Pons (tissue), 1 donor: ENCODE measurements around the gene ANKZF1.

Experiments used
- DNase-seq: peaks from one replicate; pipeline ENCODE4 v3.0.0-alpha.2; 2016; ENCODE audit warnings: low spot score

Gene ANKZF1

GRCh38 chr2:219228041-219228910, 1.3 kb upstream of the ANKZF1 start:
- no peak for DNase-seq

- no peak for DNase-seq
These were observed 698 bp upstream of the ANKZF1 start for GRCh38 chr2:219228911-219229304.

- no peak for DNase-seq
These were observed 494 bp downstream of the ANKZF1 start for GRCh38 chr2:219230059-219230540.

DNA sequence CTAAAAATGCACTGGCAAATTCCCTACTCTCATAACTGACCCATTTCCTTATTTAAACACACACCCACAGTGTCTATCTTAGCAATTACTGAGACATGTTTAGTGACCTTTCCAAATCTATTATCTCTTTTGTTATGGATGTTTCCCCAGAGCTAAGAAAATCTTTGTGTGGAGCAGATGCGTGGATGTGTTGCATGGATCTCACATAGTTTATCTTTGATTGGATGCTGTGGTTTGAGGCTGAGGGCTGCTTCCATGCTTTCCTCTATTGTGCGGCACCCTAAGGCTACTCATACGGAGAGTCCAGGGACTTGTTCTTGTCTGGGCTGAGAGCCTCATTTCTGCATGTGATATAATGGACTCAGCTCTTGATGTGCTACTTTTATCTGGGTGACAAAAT, 4.7 kb downstream of the ANKZF1 start:
- DNase-seq, result no peak

DNA sequence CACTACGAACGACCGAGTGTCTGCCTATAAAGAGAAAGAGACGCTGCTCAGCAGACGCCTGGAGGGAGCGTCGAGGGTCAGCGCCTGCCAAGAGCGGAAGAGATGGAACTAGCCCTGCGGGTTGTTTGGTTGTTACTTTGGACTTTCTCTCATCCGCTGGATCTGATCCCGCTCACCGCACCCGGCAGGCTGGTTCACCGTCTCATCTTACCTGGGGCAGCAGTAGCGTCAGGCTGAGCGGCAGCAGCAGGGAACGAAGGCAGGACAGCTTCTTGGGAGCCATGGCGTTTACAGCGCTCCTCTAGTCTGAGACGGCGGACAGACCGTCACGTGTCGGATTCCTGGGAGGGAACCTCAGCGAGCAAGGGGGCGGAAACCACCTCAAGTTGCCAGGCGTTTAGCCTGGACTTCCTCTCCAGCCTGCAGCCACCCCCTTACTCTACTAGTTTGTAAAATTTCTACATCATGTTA, 13.7 kb downstream of the ANKZF1 start:
- DNase-seq, result no peak

GRCh38 chr2:219244789-219245147, 15.2 kb downstream of the ANKZF1 start:
- no peak for DNase-seq

GRCh38 chr2:219245148-219245898, 15.7 kb downstream of the ANKZF1 start, which contains the start of the genes GLB1L and STK16:
TSS of gene GLB1L (minus strand) at chr2:219245444. CDS start at chr2:219243573, 1,871 bp downstream.
TSS of gene STK16 (plus strand) at chr2:219245479. CDS start at chr2:219246000, 521 bp downstream.
- DNase-seq, result peak; percentile 86

DNA sequence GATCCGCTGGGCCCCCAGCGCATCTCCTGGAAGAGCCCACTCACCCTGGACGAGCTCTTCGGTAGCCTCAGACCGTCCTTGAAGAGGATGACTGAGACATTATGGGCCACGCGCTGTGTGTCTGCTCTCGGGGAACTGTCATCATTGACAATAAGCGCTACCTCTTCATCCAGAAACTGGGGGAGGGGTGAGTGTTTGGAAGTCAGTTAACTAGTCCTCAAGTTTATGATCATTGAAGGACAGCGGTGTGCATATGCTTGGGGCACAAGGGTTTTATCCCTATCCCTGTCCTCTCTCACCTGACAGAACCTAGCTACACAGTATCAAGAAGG, 16.3 kb downstream of the ANKZF1 start:
- no peak for DNase-seq

DNA sequence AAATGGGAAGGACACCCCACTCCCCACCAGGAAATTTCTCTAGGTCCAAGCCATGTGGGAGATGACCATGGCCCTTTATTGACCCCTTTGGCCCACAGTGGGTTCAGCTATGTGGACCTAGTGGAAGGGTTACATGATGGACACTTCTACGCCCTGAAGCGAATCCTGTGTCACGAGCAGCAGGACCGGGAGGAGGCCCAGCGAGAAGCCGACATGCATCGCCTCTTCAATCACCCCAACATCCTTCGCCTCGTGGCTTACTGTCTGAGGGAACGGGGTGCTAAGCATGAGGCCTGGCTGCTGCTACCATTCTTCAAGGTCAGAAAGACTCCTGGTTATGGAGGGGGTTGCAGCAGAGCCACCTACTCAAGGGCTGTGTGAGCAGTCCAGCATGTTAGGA, 17.0 kb downstream of the ANKZF1 start:
- no peak for DNase-seq

DNA sequence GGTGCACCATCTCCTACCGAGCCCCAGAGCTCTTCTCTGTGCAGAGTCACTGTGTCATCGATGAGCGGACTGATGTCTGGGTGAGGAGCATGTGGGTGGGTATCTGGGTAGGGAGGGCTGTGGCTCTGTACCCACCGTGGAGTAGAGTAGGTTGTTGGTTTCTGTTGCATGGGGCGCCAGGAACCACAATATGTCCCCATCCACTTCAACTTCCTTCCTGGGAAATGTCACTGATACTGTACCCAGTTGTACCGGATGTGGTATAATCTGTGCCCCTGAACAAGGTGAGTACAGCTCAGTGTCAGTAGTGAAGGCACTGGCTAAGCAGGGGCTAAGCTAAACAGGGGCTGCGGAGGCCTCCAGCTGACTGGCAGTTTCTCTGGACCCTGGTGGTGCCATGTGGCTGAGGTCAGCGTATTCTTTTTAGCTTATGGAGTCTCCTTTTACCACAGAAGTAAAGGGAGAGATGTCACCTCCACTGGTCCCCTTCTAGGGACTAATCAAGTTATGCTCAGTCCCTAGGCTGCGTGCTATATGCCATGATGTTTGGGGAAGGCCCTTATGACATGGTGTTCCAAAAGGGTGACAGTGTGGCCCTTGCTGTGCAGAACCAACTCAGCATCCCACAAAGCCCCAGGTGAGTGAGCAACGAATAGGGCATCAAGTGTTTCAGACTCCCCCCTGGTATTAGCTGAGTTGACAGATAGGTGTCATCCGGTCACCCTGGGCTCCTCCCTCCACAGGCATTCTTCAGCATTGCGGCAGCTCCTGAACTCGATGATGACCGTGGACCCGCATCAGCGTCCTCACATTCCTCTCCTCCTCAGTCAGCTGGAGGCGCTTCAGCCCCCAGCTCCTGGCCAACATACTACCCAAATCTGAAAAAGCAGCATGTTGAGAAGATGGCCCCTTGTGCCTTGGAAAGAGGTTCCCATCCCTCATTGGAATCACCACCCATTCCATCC, 18.4 kb downstream of the ANKZF1 start:
- DNase-seq, result no peak

DNA sequence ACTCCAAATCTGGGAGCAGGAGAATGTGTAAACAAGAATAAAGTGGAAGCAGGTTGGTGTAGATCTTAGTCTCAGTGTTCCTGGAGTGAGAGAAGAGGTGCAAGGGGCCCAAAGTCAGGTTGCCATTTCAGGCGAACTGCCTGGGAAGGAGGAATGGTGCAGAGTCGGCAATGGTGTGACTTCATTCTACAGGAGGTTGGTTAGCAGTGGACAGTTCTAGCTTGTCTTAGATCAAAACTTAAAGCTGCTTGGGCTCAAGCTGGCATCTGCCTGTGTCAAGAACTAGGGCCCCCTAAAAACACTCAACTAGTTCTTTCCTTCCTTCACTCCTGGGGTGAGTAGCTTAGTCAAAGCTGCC, 19.2 kb downstream of the ANKZF1 start:
- no peak for DNase-seq

DNA sequence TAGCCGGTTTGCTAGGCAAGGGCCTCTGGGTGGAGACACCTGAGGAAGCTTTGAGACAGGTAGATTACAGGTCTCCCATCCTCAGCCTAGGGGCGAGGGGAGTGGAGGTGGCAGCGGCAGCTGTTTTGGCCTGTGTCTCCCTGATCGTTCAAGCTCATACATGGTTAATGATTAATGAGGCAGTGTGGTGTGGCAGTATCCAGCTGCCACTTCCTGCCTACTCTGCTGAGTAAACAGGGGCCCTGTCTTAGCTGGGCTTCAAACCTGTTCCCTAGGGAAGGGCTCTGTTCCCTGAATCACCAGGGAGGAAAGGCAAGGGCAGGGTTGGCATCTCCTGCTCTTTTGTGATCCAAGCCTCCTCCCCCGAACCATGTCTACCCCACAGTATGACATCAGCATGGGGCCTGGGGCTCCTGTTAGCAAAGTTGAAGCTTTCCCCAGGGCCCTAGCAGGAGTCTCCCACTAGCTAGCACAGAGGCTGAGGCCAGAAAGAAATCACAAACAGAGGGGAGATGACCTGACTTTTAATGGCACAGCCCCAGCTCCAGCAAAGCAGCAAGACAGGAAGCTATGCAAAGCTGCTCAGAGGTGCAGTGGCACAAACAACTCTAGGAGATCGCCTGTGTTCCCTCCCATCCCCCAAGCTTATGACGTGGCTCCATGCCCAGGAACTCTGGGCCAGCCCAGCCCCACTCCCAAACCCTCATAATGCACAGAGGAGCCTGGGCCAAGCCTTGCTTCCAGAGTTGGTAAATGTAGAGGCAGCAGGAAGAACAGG, 19.8 kb downstream of the ANKZF1 start:
- DNase-seq, result peak; percentile 73

DNA sequence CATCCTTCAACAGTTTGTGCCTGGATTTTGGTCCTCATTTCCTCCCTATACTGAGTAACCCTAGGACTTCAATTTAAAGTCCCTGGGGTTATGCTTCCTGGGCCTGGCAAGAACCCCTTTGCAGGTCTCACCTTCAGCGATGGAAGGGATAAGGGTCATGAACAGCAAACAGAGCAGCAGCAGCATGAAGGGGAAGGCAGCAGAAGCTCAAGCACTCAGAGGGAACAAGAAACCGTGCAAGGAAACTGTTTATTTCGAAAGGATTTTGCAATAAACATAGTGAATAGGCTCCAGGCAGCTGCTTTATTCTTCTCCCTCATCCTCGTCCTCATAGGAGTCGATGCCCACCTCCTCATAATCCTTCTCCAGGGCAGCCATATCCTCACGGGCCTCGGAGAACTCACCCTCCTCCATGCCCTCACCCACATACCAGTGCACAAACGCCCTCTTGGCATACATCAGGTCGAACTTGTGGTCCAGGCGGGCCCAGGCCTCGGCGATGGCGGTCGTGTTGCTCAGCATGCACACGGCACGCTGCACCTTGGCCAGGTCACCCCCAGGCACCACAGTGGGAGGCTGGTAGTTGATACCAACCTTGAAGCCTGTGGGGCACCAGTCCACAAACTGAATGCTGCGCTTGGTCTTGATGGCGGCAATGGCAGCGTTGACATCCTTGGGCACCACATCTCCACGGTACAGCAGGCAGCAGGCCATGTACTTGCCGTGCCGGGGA, 20.6 kb downstream of the ANKZF1 start:
- no peak for DNase-seq

DNA sequence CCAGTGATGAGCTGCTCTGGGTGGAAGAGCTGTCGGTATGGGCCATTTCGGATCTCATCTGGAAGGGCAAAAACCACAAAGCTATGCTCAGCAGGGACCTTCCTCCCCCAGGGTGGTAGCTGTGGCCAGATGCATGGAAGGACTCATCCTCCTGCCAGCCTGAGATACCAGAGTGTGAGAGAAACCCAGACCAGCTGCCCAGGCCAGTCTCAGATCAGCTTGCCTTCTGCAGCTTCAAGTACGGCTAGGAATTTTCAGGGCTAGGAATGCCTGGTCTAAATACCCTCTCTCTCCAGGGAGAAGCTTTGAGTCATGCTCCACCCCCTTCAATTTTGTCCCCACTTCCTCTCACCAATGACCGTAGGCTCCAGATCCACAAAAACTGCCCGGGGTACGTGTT, 22.1 kb downstream of the ANKZF1 start:
- DNase-seq, result no peak

DNA sequence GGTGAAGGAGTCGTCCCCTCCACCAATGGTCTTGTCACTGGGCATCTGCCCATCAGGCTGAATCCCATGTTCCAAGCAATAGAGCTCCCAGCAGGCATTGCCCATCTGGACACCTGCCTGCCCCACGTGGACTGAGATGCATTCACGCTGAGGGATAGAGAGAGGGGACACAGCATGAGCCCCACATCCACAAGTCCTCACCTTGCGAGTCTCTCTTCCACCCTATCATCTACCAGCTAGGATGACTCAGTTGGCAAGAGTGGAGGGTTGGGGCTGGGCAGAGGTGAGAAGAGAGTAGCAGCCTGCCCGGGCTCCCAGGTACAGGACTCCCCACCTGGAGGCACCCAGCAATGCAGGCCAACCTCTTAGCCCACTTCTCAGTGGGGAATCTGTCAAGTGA, 22.5 kb downstream of the ANKZF1 start:
- DNase-seq, result no peak

DNA sequence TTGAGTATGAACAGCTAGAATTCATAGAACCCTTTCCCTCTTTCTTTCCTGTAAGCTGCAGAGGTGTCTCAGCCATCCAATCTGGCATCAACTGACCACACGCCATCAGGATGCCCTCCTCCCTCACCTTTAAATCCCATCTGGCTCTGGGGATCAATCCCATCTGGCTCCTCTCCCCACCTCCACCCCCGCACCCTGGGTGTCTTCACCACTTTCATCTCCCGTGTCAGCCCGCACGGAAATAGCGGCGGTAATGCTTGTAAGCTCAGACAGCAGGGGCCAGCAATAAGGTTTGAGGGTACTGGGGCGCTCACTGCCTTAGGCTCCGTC, 22.9 kb downstream of the ANKZF1 start:
- DNase-seq, result no peak

DNA sequence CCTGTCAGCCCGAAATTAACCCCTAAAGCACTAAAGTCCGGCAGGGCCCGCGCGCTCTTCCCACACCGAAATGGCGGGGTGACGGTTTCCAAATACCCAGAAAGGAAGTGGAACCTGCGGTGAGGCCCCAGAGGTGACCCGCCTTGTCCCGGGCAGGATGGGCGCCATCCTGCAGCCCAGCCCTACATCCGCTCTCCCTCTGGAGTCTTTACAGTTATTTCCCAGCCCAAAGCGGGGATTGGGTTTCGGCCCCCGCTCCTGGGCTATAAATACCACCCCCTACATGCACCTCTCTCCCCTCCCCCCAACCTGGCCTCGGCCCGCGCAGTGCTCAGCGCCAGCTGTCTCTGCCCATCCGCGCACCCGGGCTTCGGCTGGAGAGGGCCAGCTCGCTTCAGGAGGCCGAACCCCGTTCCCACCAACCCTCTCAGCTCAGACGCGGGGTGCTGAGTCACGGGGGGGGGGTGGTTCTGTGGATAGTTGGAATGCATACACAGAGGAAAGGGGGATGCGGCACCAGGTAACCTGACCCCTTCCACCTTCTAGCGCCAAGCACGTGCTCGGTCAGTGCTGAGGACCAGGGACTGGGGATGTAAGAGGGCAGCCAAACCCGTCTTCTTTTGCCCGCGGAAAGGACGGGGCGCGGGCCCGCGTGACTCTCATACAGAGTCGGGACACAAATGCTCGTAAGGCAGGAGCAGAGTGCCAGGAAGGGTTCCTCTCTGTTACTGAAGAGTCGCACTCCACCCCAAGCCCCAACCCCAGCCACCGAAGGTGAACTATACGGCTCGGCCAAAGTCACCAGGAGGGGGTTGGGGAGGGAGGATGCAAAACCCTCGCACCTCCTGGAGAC, 23.5 kb downstream of the ANKZF1 start, which contains the start of gene TUBA4B:
Gene TUBA4B (plus strand): TSS at position 344 of the 853 bp plus-strand sequence. CDS start 165 bp downstream, at position 509.
- DNase-seq, result peak; percentile 11

DNA sequence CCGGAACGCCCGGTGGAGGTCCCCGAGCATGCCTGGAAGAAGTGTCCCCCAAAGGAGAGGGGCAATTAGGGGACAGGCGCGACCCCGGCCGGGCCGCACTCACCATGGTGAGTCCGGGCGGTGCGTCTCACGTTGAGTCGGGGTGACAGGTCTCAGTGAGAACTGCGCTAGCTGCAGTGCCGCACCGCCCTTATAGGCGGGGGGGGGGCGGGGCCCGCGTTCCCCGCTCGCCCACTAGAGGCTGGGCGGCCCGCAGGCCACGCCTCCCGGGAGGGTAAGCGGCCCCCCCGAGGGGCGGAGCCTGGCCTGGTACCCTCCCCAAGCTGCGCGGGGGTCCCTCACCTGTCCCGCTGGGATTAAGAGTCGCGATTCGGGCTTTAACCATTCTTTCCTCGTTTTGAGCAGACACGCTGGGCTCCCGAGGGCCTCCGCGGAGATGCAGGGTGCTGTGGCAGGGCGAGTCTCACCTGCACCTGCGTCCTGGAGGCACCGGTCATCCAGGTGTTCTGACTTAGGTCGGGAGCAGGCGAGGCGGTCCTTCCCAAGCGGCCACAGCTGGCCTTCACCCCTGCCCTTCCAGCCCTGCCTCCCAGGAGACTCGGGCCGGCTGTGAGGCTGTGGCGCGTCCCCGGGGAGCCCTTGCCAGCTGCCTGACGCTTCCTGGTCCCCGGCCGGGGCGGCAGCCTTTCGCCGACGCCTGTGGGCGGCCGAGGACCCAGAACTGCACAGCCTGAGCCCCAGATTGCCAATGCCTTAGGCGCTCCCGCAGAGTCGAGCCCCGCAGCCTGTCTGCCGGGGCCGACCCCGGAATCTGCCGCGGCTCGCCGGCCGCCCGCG, 24.4 kb downstream of the ANKZF1 start, which contains the start of gene TUBA4A:
Gene TUBA4A (minus strand): TSS at position 166 of the 837 bp plus-strand sequence. CDS start 60 bp downstream, at position 106.
- peak; percentile 81 for DNase-seq
